Esophagus muscularis mucosa (tissue), 4 donors: ENCODE data around the gene LSM8.

Experiments
- EP300 ChIP-seq: sonication (generic); formaldehyde crosslinking; IDR thresholded peaks from one replicate; pipeline ENCODE4 v1.6.1; 2017; ENCODE audit warnings: antibody characterized with exemption
- POLR2A ChIP-seq: fragments of 450-650 bp; IDR thresholded peaks from one replicate; pipeline ENCODE4 v1.6.1; 2017; ENCODE audit warnings: antibody characterized with exemption, moderate library complexity, mild to moderate bottlenecking, low read depth
- TF ChIP-seq, protein P1 (sequence below), 3 experiments: fragments of 200-600 bp in 2 of 3; fragments of 450-650 bp in 1 of 3; sonication (generic) in 2 of 3; IDR thresholded peaks; one replicate each; pipeline ENCODE4 v1.5.1; 2017 to 2019; ENCODE audit warnings: antibody characterized with exemption in 3 of 3, mild to moderate bottlenecking in 2 of 3, moderate library complexity in 1 of 3

- no peak for TF ChIP-seq EP300
- TF ChIP-seq, protein P1, sequence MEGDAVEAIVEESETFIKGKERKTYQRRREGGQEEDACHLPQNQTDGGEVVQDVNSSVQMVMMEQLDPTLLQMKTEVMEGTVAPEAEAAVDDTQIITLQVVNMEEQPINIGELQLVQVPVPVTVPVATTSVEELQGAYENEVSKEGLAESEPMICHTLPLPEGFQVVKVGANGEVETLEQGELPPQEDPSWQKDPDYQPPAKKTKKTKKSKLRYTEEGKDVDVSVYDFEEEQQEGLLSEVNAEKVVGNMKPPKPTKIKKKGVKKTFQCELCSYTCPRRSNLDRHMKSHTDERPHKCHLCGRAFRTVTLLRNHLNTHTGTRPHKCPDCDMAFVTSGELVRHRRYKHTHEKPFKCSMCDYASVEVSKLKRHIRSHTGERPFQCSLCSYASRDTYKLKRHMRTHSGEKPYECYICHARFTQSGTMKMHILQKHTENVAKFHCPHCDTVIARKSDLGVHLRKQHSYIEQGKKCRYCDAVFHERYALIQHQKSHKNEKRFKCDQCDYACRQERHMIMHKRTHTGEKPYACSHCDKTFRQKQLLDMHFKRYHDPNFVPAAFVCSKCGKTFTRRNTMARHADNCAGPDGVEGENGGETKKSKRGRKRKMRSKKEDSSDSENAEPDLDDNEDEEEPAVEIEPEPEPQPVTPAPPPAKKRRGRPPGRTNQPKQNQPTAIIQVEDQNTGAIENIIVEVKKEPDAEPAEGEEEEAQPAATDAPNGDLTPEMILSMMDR (IDR thresholded peaks at IDR 0.05), result no peak
- TF ChIP-seq POLR2A, result no peak
These were observed 1.2 kb upstream of the LSM8 start for GRCh38 chr7:118182593-118183427.
